Stimulated activated CD4-positive, alpha-beta T cell treated with anti-CD3 and anti-CD28 coated beads, Interleukin-4, amount 100 ng/mL, for 1 hour (primary cell): ENCODE data around the gene EYA2.

ENCODE experiments used
- DNase-seq: peaks from one replicate; pipeline ENCODE4 v3.0.0-alpha.2; 2020

The EYA2 gene

DNA sequence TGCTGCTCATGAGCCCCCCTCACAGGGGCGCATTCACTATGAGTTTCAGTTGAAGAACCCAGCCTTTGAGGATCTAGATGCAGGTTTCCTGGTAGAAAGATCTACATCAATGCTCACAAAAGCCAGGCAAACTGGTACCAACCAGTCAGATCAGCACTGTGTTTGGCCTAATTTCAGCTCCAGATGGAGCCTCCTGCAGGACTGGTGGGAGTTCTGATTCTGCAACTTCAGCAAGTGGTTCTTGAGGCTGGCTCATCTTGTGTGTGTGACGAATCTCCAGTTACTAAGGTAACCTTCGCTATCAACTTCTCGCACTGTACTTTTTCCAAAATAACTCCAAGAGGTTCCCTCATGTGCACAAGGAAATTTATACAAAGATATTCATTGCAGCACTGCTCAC lies 343.1 kb downstream of the EYA2 start:
- no peak for DNase-seq
